SK-N-SH treated with all-trans-retinoic acid at 6 μM for 48 hours (cell line): Measurements from ENCODE around the gene MRPS14.
"Not testable (repeated sequence)": the region's sequence is repeated elsewhere in the genome, so short reads cannot be mapped to it uniquely, and the experiment has no call there.

Source experiments
- CSDC2 ChIP-seq: fragments of 250-450 bp; sonication (Bioruptor Pico); IDR thresholded peaks from 2 replicates; pipeline ENCODE4 v1.5.0; 2020; ENCODE audit warnings: mild to moderate bottlenecking, moderate library complexity
- RARB ChIP-seq: fragments of 250-450 bp; sonication (Bioruptor Pico); IDR thresholded peaks from 2 replicates; pipeline ENCODE4 v1.8.0; 2021; ENCODE audit warnings: mild to moderate bottlenecking, moderate library complexity
- TCF4 ChIP-seq: fragments of 250-450 bp; sonication (Bioruptor Pico); IDR thresholded peaks from 2 replicates; pipeline ENCODE4 v1.8.0; 2021; ENCODE audit warnings: mild to moderate bottlenecking, moderate library complexity, borderline replicate concordance
- TOX ChIP-seq: fragments of 250-450 bp; sonication (Bioruptor Pico); IDR thresholded peaks from 2 replicates; pipeline ENCODE4 v1.8.0; 2021; ENCODE audit warnings: mild to moderate bottlenecking, moderate library complexity, borderline replicate concordance
- ZNF8 ChIP-seq: fragments of 450-650 bp; formaldehyde crosslinking; IDR thresholded peaks from 2 replicates; pipeline ENCODE4 v1.5.0; 2020; ENCODE audit warnings: mild to moderate bottlenecking, moderate library complexity
- TF ChIP-seq, protein P1 (sequence below): fragments of 250-450 bp; sonication (Bioruptor Pico); IDR thresholded peaks from 2 replicates; pipeline ENCODE4 v1.8.0; 2020; ENCODE audit warnings: mild to moderate bottlenecking, moderate library complexity, borderline replicate concordance
- TF ChIP-seq, protein P2 (sequence below): fragments of 250-450 bp; sonication (Bioruptor Pico); IDR thresholded peaks from 2 replicates; pipeline ENCODE4 v1.5.1; 2020; ENCODE audit warnings: low read depth, mild to moderate bottlenecking, moderate library complexity
- TF ChIP-seq, protein P3 (sequence below): fragments of 250-450 bp; sonication (Bioruptor Pico); IDR thresholded peaks from 2 replicates; pipeline ENCODE4 v1.8.0; 2021; ENCODE audit warnings: low read depth, mild to moderate bottlenecking, moderate library complexity, borderline replicate concordance

DNA sequence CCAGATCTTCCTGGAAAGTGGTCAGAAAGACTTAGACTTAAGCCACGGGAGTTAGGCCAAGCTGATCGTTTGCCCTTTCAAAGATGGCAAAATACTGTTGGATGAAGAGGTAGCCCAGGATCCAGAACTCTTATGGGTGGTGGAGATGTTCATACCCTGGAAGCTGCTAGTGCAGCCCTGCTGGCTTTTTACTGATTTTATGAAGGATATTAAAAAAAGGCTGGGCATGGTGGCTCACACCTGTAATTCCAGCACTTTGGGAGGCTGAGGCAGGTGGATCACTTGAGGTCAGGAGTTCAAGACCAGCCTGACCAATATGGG is 657 bp upstream of the MRPS14 start:
- not testable (repeated sequence) for TF ChIP-seq RARB, ZNF8, TCF4, TOX, CSDC2 (CRISPR knock-in tag)
- TF ChIP-seq, protein P1, sequence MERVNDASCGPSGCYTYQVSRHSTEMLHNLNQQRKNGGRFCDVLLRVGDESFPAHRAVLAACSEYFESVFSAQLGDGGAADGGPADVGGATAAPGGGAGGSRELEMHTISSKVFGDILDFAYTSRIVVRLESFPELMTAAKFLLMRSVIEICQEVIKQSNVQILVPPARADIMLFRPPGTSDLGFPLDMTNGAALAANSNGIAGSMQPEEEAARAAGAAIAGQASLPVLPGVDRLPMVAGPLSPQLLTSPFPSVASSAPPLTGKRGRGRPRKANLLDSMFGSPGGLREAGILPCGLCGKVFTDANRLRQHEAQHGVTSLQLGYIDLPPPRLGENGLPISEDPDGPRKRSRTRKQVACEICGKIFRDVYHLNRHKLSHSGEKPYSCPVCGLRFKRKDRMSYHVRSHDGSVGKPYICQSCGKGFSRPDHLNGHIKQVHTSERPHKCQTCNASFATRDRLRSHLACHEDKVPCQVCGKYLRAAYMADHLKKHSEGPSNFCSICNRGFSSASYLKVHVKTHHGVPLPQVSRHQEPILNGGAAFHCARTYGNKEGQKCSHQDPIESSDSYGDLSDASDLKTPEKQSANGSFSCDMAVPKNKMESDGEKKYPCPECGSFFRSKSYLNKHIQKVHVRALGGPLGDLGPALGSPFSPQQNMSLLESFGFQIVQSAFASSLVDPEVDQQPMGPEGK (CRISPR knock-in tag), result not testable (repeated sequence)
- TF ChIP-seq, protein P2, sequence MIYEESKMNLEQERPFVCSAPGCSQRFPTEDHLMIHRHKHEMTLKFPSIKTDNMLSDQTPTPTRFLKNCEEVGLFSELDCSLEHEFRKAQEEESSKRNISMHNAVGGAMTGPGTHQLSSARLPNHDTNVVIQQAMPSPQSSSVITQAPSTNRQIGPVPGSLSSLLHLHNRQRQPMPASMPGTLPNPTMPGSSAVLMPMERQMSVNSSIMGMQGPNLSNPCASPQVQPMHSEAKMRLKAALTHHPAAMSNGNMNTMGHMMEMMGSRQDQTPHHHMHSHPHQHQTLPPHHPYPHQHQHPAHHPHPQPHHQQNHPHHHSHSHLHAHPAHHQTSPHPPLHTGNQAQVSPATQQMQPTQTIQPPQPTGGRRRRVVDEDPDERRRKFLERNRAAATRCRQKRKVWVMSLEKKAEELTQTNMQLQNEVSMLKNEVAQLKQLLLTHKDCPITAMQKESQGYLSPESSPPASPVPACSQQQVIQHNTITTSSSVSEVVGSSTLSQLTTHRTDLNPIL (CRISPR knock-in tag), result not testable (repeated sequence)
- TF ChIP-seq, protein P3, sequence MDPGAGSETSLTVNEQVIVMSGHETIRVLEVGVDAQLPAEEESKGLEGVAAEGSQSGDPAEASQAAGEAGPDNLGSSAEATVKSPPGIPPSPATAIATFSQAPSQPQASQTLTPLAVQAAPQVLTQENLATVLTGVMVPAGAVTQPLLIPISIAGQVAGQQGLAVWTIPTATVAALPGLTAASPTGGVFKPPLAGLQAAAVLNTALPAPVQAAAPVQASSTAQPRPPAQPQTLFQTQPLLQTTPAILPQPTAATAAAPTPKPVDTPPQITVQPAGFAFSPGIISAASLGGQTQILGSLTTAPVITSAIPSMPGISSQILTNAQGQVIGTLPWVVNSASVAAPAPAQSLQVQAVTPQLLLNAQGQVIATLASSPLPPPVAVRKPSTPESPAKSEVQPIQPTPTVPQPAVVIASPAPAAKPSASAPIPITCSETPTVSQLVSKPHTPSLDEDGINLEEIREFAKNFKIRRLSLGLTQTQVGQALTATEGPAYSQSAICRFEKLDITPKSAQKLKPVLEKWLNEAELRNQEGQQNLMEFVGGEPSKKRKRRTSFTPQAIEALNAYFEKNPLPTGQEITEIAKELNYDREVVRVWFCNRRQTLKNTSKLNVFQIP (CRISPR knock-in tag), result not testable (repeated sequence)
